Measurements from ENCODE around the gene TAC1. TPM values are rescaled to one million over a fixed set of nuclear protein-coding genes. Genes with fewer than 3 reads are reported as not detected.
"Not testable (repeated sequence)": the region's sequence is repeated elsewhere in the genome, so short reads cannot be mapped to it uniquely, and the experiment has no call there.

The TAC1 gene
- total and polyA plus RNA-seq, 7 experiments from 2014 or later: not detected

- POLR2A ChIA-PET: no interaction called here
Measured at GRCh38 chr7:97752215-97752614, 20.3 kb downstream of the TAC1 start.

GRCh38 chr7:97757824-97758223 lies 25.9 kb downstream of the TAC1 start:
- no peak for ATAC-seq
- no peak for DNase-seq
- no peaks in the 10 kb centered on the region for H3K4me1 ChIP-seq (ENCODE audit: control insufficient read depth in 2 of 2, insufficient read depth in 2 of 2, low read length in 2 of 2)
- intact Hi-C loops (cut with micrococcal nuclease): no loop called here
- no peak overlapping the region for H3K4me3 Mint-ChIP-seq
- no peak overlapping the region for H3K27ac ChIP-seq (ENCODE audit: low read depth, low read length)
- no peaks in the 10 kb centered on the region for H3K4me1 Mint-ChIP-seq
- H3K27me3 Mint-ChIP-seq: peaks cover 0 to 13% (median 9%) of the 10 kb centered on the region in 5 donors
- no peak overlapping the region for H3K27ac Mint-ChIP-seq
- H3K9me3 ChIP-seq (ENCODE audit: control insufficient read depth in 2 of 3, low read length in 3 of 3): no peaks in the 10 kb centered on the region
- H3K9me3 Mint-ChIP-seq: peaks cover 0 to 10% (median 0%) of the 10 kb centered on the region in 11 donors
- H3K36me3 Mint-ChIP-seq: no peaks in the 10 kb centered on the region
- no peaks in the 10 kb centered on the region for H3K27me3 ChIP-seq (ENCODE audit: control insufficient read depth in 2 of 2, insufficient read depth in 2 of 2, low read length in 2 of 2)
- ChIA-PET CTCF (no interaction called here), POLR2A (no interaction called here)
- no peak overlapping the region for H3K4me3 ChIP-seq (ENCODE audit: low read length)
- no peaks in the 10 kb centered on the region for H3K36me3 ChIP-seq (ENCODE audit: control insufficient read depth in 2 of 3, insufficient read depth in 3 of 3, low read length in 3 of 3)

More at GRCh38 chr7:97752215-97752614, 20.3 kb downstream of the TAC1 start:
- H3K9me3 ChIP-seq (ENCODE audit: control insufficient read depth in 2 of 3, low read length in 3 of 3): no peaks in the 10 kb centered on the region
- H3K9me3 Mint-ChIP-seq: peaks cover 0 to 10% (median 0%) of the 10 kb centered on the region in 11 donors
- H3K27ac Mint-ChIP-seq: no peak overlapping the region
- H3K36me3 ChIP-seq (ENCODE audit: control insufficient read depth in 2 of 3, insufficient read depth in 3 of 3, low read length in 3 of 3): no peaks in the 10 kb centered on the region
- no peak overlapping the region for H3K4me3 Mint-ChIP-seq
- peaks cover 0 to 13% (median 4%) of the 10 kb centered on the region in 5 donors for H3K27me3 Mint-ChIP-seq
- ATAC-seq: no peak
- no peak overlapping the region for H3K4me3 ChIP-seq (ENCODE audit: low read length)
- H3K4me1 ChIP-seq (ENCODE audit: control insufficient read depth in 2 of 2, insufficient read depth in 2 of 2, low read length in 2 of 2): no peaks in the 10 kb centered on the region
- no peak overlapping the region for H3K27ac ChIP-seq (ENCODE audit: low read depth, low read length)
- DNase-seq: no peak
- H3K4me1 Mint-ChIP-seq: no peaks in the 10 kb centered on the region
- CTCF ChIA-PET: no interaction called here
- H3K36me3 Mint-ChIP-seq: no peaks in the 10 kb centered on the region
- no peaks in the 10 kb centered on the region for H3K27me3 ChIP-seq (ENCODE audit: control insufficient read depth in 2 of 2, insufficient read depth in 2 of 2, low read length in 2 of 2)
- intact Hi-C loops (cut with micrococcal nuclease): no loop called here

- ChIA-PET CTCF (no interaction called here), POLR2A (no interaction called here)
- peaks cover 0 to 10% (median 1%) of the 10 kb centered on the region in 5 donors for H3K27me3 Mint-ChIP-seq
- Histone ChIP-seq H3K9me3 (ENCODE audit: control insufficient read depth in 2 of 3, low read length in 3 of 3) (no peaks in the 10 kb centered on the region), H3K36me3 (ENCODE audit: control insufficient read depth in 2 of 3, insufficient read depth in 3 of 3, low read length in 3 of 3) (no peaks in the 10 kb centered on the region), H3K4me1 (ENCODE audit: control insufficient read depth in 2 of 2, insufficient read depth in 2 of 2, low read length in 2 of 2) (no peaks in the 10 kb centered on the region), H3K27ac (ENCODE audit: low read depth, low read length) (no peak overlapping the region), H3K27me3 (ENCODE audit: control insufficient read depth in 2 of 2, insufficient read depth in 2 of 2, low read length in 2 of 2) (no peaks in the 10 kb centered on the region), H3K4me3 (ENCODE audit: low read length) (no peak overlapping the region)
- peaks cover 0 to 3% (median 0%) of the 10 kb centered on the region in 11 donors for H3K9me3 Mint-ChIP-seq
- H3K36me3 Mint-ChIP-seq: no peaks in the 10 kb centered on the region
- intact Hi-C loops (cut with micrococcal nuclease): no loop called here
- no peak overlapping the region for H3K4me3 Mint-ChIP-seq
- no peak for ATAC-seq
- H3K27ac Mint-ChIP-seq: no peak overlapping the region
- H3K4me1 Mint-ChIP-seq: no peaks in the 10 kb centered on the region
- DNase-seq: no peak
Measured at GRCh38 chr7:97770850-97771249, 39.0 kb downstream of the TAC1 start.

GRCh38 chr7:97771576-97771975 lies 39.7 kb downstream of the TAC1 start:
- intact Hi-C loops (cut with micrococcal nuclease): no loop called here
- POLR2A ChIA-PET: no interaction called here

GRCh38 chr7:97772045-97772901 lies 40.4 kb downstream of the TAC1 start:
- H3K4me1 ChIP-seq (ENCODE audit: control insufficient read depth in 2 of 2, insufficient read depth in 2 of 2, low read length in 2 of 2): no peaks in the 10 kb centered on the region
- H3K4me3 ChIP-seq (ENCODE audit: low read length): no peak overlapping the region
- H3K4me1 Mint-ChIP-seq: no peaks in the 10 kb centered on the region
- ATAC-seq (no peak), DNase-seq (no peak)
- H3K27ac Mint-ChIP-seq: no peak overlapping the region
- H3K27ac ChIP-seq (ENCODE audit: low read depth, low read length): no peak overlapping the region
- no peaks in the 10 kb centered on the region for H3K27me3 ChIP-seq (ENCODE audit: control insufficient read depth in 2 of 2, insufficient read depth in 2 of 2, low read length in 2 of 2)
- POLR2A ChIA-PET: no interaction called here
- H3K4me3 Mint-ChIP-seq: no peak overlapping the region
- H3K36me3 ChIP-seq (ENCODE audit: control insufficient read depth in 2 of 3, insufficient read depth in 3 of 3, low read length in 3 of 3): no peaks in the 10 kb centered on the region
- CTCF ChIA-PET: no interaction called here
- no peaks in the 10 kb centered on the region for H3K36me3 Mint-ChIP-seq
- peaks cover 0 to 19% (median 11%) of the 10 kb centered on the region in 5 donors for H3K27me3 Mint-ChIP-seq
- intact Hi-C loops (cut with micrococcal nuclease): no loop called here
- peaks cover 0 to 3% (median 0%) of the 10 kb centered on the region in 11 donors for H3K9me3 Mint-ChIP-seq
- no peaks in the 10 kb centered on the region for H3K9me3 ChIP-seq (ENCODE audit: control insufficient read depth in 2 of 3, low read length in 3 of 3)

More at GRCh38 chr7:97771576-97771975, 39.7 kb downstream of the TAC1 start:
- H3K4me3 Mint-ChIP-seq: no peak overlapping the region
- H3K27ac Mint-ChIP-seq: no peak overlapping the region
- no peaks in the 10 kb centered on the region for H3K9me3 ChIP-seq (ENCODE audit: control insufficient read depth in 2 of 3, low read length in 3 of 3)
- ATAC-seq (no peak), DNase-seq (no peak)
- no peaks in the 10 kb centered on the region for H3K4me1 Mint-ChIP-seq
- no peaks in the 10 kb centered on the region for H3K27me3 ChIP-seq (ENCODE audit: control insufficient read depth in 2 of 2, insufficient read depth in 2 of 2, low read length in 2 of 2)
- peaks cover 0 to 3% (median 0%) of the 10 kb centered on the region in 11 donors for H3K9me3 Mint-ChIP-seq
- H3K4me1 ChIP-seq (ENCODE audit: control insufficient read depth in 2 of 2, insufficient read depth in 2 of 2, low read length in 2 of 2): no peaks in the 10 kb centered on the region
- no peak overlapping the region for H3K4me3 ChIP-seq (ENCODE audit: low read length)
- no peaks in the 10 kb centered on the region for H3K36me3 Mint-ChIP-seq
- H3K27ac ChIP-seq (ENCODE audit: low read depth, low read length): no peak overlapping the region
- no peaks in the 10 kb centered on the region for H3K36me3 ChIP-seq (ENCODE audit: control insufficient read depth in 2 of 3, insufficient read depth in 3 of 3, low read length in 3 of 3)
- peaks cover 0 to 16% (median 9%) of the 10 kb centered on the region in 5 donors for H3K27me3 Mint-ChIP-seq
- CTCF ChIA-PET: no interaction called here

GRCh38 chr7:97786398-97786797 lies 54.5 kb downstream of the TAC1 start:
- H3K36me3 ChIP-seq (ENCODE audit: control insufficient read depth in 2 of 3, insufficient read depth in 3 of 3, low read length in 3 of 3); POLR2A ChIA-PET; DNase-seq; H3K27me3 ChIP-seq (ENCODE audit: control insufficient read depth in 2 of 2, insufficient read depth in 2 of 2, low read length in 2 of 2); ATAC-seq; H3K27ac Mint-ChIP-seq; H3K9me3 ChIP-seq (ENCODE audit: control insufficient read depth in 2 of 3, low read length in 3 of 3); H3K36me3 Mint-ChIP-seq; H3K27ac ChIP-seq (ENCODE audit: low read depth, low read length); H3K4me3 ChIP-seq (ENCODE audit: low read length); CTCF ChIA-PET; H3K4me1 ChIP-seq (ENCODE audit: control insufficient read depth in 2 of 2, insufficient read depth in 2 of 2, low read length in 2 of 2); H3K27me3 Mint-ChIP-seq; H3K4me1 Mint-ChIP-seq; intact Hi-C loops (cut with micrococcal nuclease); H3K4me3 Mint-ChIP-seq: not testable (repeated sequence)
- peaks cover 0 to 26% (median 8%) of the 10 kb centered on the region in 11 donors for H3K9me3 Mint-ChIP-seq

Data from naive thymus-derived CD4-positive, alpha-beta T cell (primary cell).